GM23338 (cell line): Measurements from ENCODE around the gene MYH14. TPM values are rescaled to one million over a fixed set of nuclear protein-coding genes. Genes with fewer than 3 reads are reported as not detected.

Experiments used
- ATAC-seq: fragments of 200-7000 bp; cut with Tn5 transposase; 3 replicates; pipeline ENCODE4 v1.9.1; 2020
- DNase-seq: peaks from one replicate; pipeline ENCODE4 v3.0.0-alpha.2; 2015; ENCODE audit warnings: low spot score
- H2AFZ ChIP-seq: fragments of 200-600 bp; sonication (generic); 2 replicates; pipeline ENCODE4 v1.8.0; 2016; ENCODE audit warnings: antibody characterized with exemption, mild to moderate bottlenecking, moderate library complexity
- H3F3A ChIP-seq: fragments of 200-600 bp; sonication (generic); replicated peaks from 2 replicates; pipeline ENCODE4 v1.8.0; 2017; ENCODE audit warnings: antibody characterized with exemption, mixed run types, low read depth
- H3K27ac ChIP-seq: fragments of 200-600 bp; sonication (generic); 2 replicates; pipeline ENCODE4 v1.6.1; 2016; ENCODE audit warnings: low read depth
- H3K27me3 ChIP-seq: fragments of 200-600 bp; sonication (generic); 2 replicates; pipeline ENCODE4 v1.8.0; 2016; ENCODE audit warnings: mild to moderate bottlenecking, mixed run types, moderate library complexity; ENCODE audit not compliant: insufficient read depth
- H3K36me3 ChIP-seq: fragments of 200-600 bp; sonication (generic); 2 replicates; pipeline ENCODE4 v1.8.0; 2016; ENCODE audit warnings: mild to moderate bottlenecking; ENCODE audit not compliant: insufficient read depth
- H3K4me1 ChIP-seq: fragments of 200-600 bp; sonication (generic); 2 replicates; pipeline ENCODE4 v1.8.0; 2016; ENCODE audit warnings: mild to moderate bottlenecking, moderate library complexity; ENCODE audit not compliant: insufficient read depth
- H3K4me2 ChIP-seq: fragments of 200-600 bp; sonication (generic); 2 replicates; pipeline ENCODE4 v1.7.1; 2017; ENCODE audit warnings: mixed run types
- H3K4me3 ChIP-seq: fragments of 200-600 bp; sonication (generic); 2 replicates; pipeline ENCODE4 v1.6.1; 2016; ENCODE audit warnings: mixed run types
- H3K79me2 ChIP-seq: fragments of 200-600 bp; sonication (generic); replicated peaks from 2 replicates; pipeline ENCODE4 v1.8.0; 2017; ENCODE audit warnings: mild to moderate bottlenecking; ENCODE audit not compliant: insufficient read depth
- H3K9me2 ChIP-seq: fragments of 200-600 bp; sonication (generic); 2 replicates; pipeline ENCODE4 v1.8.0; 2017; ENCODE audit not compliant: insufficient read depth
- H4K20me1 ChIP-seq: fragments of 200-600 bp; sonication (generic); replicated peaks from 2 replicates; pipeline ENCODE4 v1.8.0; 2017; ENCODE audit warnings: mild to moderate bottlenecking; ENCODE audit not compliant: insufficient read depth
- H3K27ac Mint-ChIP-seq: 2 replicates; pipeline ENCODE4 v1.8.0; 2020; ENCODE audit warnings: inconsistent platforms, mild to moderate bottlenecking, moderate library complexity, mixed read lengths
- H3K27me3 Mint-ChIP-seq: 3 replicates; pipeline ENCODE4 v1.8.0; 2022; ENCODE audit warnings: low read depth, mild to moderate bottlenecking, moderate library complexity, mixed read lengths, inconsistent platforms; ENCODE audit not compliant: insufficient read depth, poor library complexity
- H3K36me3 Mint-ChIP-seq: 3 replicates; pipeline ENCODE4 v1.8.0; 2021; ENCODE audit warnings: low read depth, mild to moderate bottlenecking, inconsistent platforms, moderate library complexity, mixed read lengths
- H3K4me1 Mint-ChIP-seq: 3 replicates; pipeline ENCODE4 v1.8.0; 2020; ENCODE audit warnings: mild to moderate bottlenecking, inconsistent platforms, mixed read lengths
- H3K4me3 Mint-ChIP-seq: 3 replicates; pipeline ENCODE4 v1.8.0; 2021; ENCODE audit warnings: moderate library complexity, mild to moderate bottlenecking, inconsistent platforms, mixed read lengths
- H3K9me3 Mint-ChIP-seq: 3 replicates; pipeline ENCODE4 v1.8.0; 2020; ENCODE audit warnings: moderate library complexity, mild to moderate bottlenecking, inconsistent platforms, mixed read lengths
- CTCF ChIP-seq, 2 experiments: fragments of 200-600 bp in 1 of 2; sonication (generic) in 1 of 2; conservative IDR thresholded peaks; 2 replicates each; pipeline versions ENCODE4 v1.5.1 to v1.6.1; 2016 to 2017; ENCODE audit warnings: antibody characterized with exemption in 2 of 2, low read depth in 2 of 2, mild to moderate bottlenecking in 2 of 2, moderate library complexity in 1 of 2
- ETS1 ChIP-seq: IDR thresholded peaks from 2 replicates; pipeline ENCODE4 v1.6.1; 2016; ENCODE audit warnings: antibody characterized with exemption
- JUNB ChIP-seq: IDR thresholded peaks from one replicate; pipeline ENCODE4 v1.6.1; 2016; ENCODE audit warnings: antibody characterized with exemption; ENCODE audit not compliant: unreplicated experiment
- NANOG ChIP-seq: IDR thresholded peaks from 2 replicates; pipeline ENCODE4 v1.6.1; 2016; ENCODE audit warnings: antibody characterized with exemption, borderline replicate concordance
- REST ChIP-seq: IDR thresholded peaks from one replicate; pipeline ENCODE4 v1.6.1; 2018; ENCODE audit warnings: antibody characterized with exemption; ENCODE audit not compliant: unreplicated experiment
- STAT1 ChIP-seq: IDR thresholded peaks from one replicate; pipeline ENCODE4 v1.6.1; 2016; ENCODE audit warnings: antibody characterized with exemption; ENCODE audit not compliant: unreplicated experiment
- ZNF331 ChIP-seq: fragments of 250-450 bp; sonication (Bioruptor Pico); IDR thresholded peaks from 2 replicates; pipeline ENCODE4 v1.5.0; 2020; ENCODE audit warnings: low read depth, mild to moderate bottlenecking, moderate library complexity
- ZNF462 ChIP-seq: fragments of 250-450 bp; sonication (Bioruptor Pico); IDR thresholded peaks from 2 replicates; pipeline ENCODE4 v1.5.0; 2020; ENCODE audit warnings: mild to moderate bottlenecking, moderate library complexity
- polyA plus RNA-seq: library from polyadenylated mRNA; unstranded; fragments of >200 nt; fragmentation: Nextera tagmentation; extraction: Ambion mirVana; gene quantifications from 2 replicates; pipeline ENCODE4 v1.2.1, GENCODE V29; 2016
- total RNA-seq: library from RNA; depleted of rRNA; stranded (reverse); fragments of >200 nt; shearing (Covaris generic); gene quantifications from 2 replicates; pipeline ENCODE4 v1.2.3, GENCODE V29; 2014

Gene MYH14
- total and polyA plus RNA-seq, 2 experiments from 2014 or later: 25.5 to 27.5 TPM

GRCh38 chr19:50238043-50238442 is 34.6 kb downstream of the MYH14 start (continued):
- no peak for TF ChIP-seq CTCF (conservative IDR thresholded peaks at IDR 0.05; ENCODE audit: low read depth in 2 of 2)
- no peak for TF ChIP-seq ETS1

GRCh38 chr19:50239921-50240590 is 36.6 kb downstream of the MYH14 start:
- no peaks in the 10 kb centered on the region for H3K4me1 Mint-ChIP-seq
- H3K27ac ChIP-seq: no peak overlapping the region
- no peak overlapping the region for H3K4me3 ChIP-seq
- peaks cover 51% of the 10 kb centered on the region for H3K36me3 Mint-ChIP-seq
- peaks cover 13% of the 10 kb centered on the region for H3K27me3 Mint-ChIP-seq
- ATAC-seq (no peak), DNase-seq (no peak)
- no peak overlapping the region for H3K4me3 Mint-ChIP-seq
- H3K27me3 ChIP-seq: no peaks in the 10 kb centered on the region
- H3K4me1 ChIP-seq: peaks cover 7% of the 10 kb centered on the region
- no peaks in the 10 kb centered on the region for H3K36me3 ChIP-seq
- no peak overlapping the region for H2AFZ ChIP-seq
- H3F3A ChIP-seq: 0 out of 2 replicates have a peak, but pooled peaks cover 3% of the 10 kb centered on the region
- peaks cover 98% of the 10 kb centered on the region for H3K9me3 Mint-ChIP-seq
- H4K20me1 ChIP-seq: no peaks in the 10 kb centered on the region
- no peak overlapping the region for H3K4me2 ChIP-seq
- no peaks in the 10 kb centered on the region for H3K79me2 ChIP-seq
- no peak overlapping the region for H3K27ac Mint-ChIP-seq
- no peaks in the 10 kb centered on the region for H3K9me2 ChIP-seq
- TF ChIP-seq CTCF (conservative IDR thresholded peaks at IDR 0.05; ENCODE audit: low read depth in 2 of 2): no peak
- TF ChIP-seq ZNF331 (CRISPR knock-in tag): no peak
- no peak for TF ChIP-seq NANOG
- no peak for TF ChIP-seq STAT1
- no peak for TF ChIP-seq JUNB
- TF ChIP-seq ZNF462 (CRISPR knock-in tag): no peak
- no peak for TF ChIP-seq REST
